UCSD-AML1 (cell line): ENCODE measurements around the gene ROR2.

ENCODE experiments used
- DNase-seq: peaks from one replicate; lab custom pipeline; 2025; ENCODE audit not compliant: unreplicated experiment; lab: John Stamatoyannopoulos, UW

ROR2 gene

DNA sequence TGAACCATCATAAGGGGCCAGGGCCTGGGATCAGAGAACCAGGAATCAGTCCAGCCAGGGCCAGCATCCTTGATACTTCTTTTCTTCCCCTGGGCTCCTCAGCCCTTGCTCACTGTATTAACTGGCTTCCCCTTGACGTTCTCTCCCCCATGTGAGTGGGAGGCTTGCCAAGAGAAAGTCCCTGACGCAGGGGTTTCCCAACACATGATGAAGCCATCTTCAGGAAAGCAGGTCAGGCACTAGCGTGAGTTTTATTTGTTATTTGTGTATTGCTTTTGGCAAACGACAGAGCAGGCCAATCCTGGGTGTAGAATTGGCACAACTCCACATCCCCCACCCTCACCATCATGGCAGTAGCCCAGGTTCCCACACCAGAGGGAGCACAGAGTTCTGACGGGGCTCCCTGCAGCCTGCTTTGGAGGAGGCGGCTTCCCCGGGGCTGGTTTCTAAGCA lies 360.9 kb downstream of the ROR2 start:
- no peak for DNase-seq

DNA sequence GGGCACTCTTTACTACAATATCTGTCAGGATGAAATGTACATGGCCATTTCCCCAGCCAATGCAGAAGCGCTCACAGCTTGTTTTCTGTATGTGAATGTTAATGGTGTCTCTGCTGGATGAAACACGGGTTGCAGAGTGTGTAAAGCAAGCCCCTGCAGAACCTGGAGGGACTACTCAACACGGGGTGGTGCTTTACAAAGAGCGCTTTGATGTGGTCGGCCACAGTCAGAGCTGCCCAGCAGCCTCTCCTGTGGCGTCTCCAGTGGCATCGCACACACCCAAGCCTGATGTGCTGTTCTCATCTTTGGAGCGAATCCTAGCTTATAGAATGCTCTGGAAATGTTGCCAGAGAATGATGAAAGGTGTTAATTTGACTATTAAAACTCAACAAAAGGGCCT lies 363.7 kb downstream of the ROR2 start:
- DNase-seq = no peak

DNA sequence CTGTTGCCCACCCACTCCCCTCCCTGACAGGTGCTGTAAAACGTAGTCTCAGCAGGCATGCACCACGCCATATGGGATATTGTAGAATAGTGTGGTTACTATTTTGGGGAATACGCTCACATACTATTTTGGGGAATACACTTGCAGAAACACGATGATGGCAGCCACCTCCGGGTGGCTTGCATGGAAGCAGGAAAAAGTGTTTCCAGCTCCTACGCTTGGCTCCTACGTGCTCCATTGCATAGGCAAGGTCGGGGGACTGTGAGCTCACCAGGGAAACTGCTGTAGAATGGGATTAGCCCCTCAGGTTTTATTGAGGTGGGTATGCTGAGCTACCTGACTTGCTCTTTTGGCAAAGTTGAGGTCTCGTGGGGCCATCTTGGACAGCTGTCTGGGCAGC lies 366.1 kb downstream of the ROR2 start:
- no peak for DNase-seq

DNA sequence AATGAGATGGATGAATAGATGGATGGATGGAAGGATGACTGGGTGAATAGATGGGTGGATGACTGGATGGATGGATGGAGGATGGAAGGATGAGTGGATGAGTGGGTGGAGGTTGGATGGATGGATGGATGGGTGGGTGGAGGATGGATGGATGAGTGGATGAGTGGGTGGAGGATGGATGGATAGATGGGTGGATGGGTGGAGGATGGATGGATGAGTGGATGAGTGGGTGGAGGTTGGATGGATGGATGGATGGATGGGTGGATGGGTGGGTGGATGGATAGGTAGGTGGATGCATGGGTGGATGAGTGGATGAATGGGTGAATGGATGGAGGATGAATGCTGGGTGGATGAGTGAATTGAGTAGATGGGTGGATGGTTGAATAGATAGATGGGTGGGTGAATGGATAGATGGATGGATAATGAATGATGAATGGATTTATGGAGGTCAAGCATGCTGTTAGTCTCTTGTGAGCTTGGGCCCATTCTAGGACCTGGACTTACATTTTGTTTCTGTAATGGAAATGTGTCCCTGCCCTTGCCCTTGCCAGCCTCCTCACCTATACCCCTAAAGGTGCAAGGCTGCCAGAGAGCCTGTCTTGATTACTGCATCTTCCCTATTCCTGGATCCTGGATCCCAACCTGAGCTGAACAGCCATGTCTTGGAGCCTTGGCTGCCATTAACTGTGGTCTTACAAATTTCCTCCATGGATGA lies 366.7 kb downstream of the ROR2 start:
- DNase-seq = no peak

DNA sequence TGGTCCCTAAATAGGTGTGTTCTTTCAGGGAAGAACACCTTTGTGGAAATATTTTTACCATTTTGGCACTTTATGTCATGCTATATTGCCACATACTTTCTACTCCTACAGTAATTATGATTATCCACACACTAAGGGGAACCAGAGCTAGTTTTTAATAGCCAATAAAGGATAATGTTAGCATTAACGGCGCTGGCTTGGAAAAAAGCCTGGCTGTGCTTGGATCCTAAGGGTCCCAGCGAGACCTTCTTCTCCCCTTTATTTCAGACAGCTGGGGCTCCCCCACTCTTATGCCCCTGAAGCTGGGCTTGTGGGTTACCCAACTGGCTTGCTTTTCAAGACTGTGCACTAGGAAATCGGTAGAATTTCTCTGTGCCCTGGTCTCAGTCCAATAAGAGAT lies 367.8 kb downstream of the ROR2 start:
- DNase-seq = no peak

DNA sequence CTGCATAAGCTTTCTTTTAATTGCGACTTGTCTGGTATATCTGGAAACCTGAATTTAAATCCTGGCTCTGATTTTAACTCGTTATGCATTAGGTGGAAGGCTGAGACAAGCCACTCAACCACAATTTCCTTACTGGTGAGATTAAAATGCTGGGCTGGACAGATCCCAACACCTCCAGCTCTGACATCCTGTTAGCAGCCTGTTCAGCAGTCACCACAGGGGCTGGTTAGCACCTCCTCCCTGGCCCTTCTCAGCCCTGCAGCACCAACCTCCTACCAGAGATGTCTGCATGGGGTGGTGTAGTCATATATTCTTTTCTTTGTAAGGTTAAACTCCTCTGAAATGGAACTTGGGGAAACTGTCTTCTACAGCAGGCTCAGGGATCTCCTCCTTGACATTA lies 369.9 kb downstream of the ROR2 start:
- DNase-seq = no peak

DNA sequence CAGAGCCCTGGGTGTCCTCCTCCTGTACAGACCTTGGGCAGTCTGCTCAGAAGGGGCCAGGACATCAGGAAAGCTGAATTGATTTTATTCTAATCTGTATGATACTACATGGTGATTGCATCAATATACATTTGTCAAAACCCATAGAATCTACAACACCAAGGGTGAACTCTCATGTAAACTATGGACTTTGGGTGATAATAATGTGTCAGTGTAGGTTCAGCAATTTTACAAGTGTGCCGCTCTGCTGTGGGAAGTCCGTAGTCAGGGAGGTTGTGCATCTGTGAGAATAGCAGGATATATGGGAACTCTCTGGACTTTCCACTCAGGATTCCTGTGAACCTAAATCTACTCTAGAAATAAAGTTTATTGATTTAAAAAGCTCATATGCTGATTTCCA lies 371.1 kb downstream of the ROR2 start:
- DNase-seq = no peak

DNA sequence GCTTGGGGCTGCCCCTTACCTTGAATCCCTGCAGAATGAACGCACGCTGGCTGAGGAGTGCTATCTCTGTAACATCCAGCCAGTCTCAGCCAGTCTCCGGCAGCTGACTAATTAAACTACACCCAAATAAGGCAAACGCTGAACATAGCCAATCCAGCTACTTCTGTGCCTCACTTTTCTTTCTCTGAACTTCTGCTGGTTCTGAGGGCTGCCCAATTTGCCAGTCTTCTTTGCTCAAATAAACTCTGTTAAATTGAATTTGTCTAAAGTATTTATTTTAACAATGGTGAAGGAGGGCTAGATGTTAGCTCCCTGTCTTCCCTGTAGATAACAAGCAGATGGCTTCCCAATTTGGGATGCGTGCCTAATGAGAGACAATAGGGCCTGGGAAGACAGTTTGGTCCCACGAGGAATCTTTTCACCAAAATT lies 372.4 kb downstream of the ROR2 start:
- no peak for DNase-seq

DNA sequence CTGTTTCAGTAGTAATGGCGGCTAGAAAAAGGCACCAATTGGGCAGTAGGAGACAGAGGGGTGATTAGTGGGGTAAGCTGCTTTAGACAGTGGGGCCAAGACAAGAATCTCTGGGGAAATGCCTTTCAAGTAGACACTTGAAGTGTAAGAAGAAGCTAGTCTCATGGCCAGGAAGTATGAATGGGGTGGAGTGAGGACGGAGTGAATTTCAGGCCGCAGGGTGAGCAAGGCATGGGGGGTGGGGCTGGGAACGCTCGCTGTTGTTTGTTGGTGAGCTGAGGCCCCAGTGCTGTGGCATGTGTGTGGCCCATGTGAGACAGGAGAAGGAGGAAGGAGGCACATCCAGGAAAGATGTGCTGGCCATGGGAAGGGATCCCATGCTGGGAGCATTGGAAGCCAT lies 377.2 kb downstream of the ROR2 start:
- DNase-seq = no peak

DNA sequence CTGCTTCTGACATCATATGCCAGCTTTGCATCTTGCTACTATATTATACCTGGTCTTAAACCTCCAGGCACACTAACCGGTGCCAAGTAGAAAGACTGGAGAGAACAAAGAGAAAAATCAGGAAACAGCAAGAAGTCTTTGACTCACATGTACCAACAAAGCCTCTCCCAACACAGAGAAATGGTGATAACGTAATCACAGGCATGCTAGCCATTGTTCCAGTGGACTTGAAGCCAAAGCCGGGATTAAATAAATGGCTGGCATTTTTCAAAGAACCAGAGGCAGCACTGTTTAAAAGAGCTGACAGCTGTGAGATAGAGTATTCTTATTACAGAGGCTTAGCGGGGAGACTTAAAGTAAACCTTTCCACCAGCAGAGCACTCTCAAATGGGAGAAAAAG lies 378.0 kb downstream of the ROR2 start:
- DNase-seq = no peak

DNA sequence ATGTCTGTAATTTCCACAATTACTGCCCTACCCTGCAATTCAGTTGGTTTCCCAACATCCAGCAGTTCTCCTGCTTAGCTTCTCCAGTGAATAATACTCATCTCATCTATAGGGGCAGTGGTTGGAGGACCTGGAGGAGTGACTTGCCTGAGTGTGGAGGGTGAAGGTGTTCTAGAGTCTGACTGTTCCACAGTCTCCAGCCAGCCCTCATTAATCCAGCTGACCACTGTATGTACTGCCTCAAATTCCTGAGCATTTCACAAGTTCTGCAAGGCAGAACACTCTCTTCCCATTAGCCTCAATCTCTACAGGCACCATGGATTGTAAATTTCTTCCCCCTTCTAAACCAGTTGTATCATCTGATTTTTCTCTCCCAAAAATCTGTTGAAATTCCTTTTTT lies 379.0 kb downstream of the ROR2 start:
- DNase-seq = no peak

DNA sequence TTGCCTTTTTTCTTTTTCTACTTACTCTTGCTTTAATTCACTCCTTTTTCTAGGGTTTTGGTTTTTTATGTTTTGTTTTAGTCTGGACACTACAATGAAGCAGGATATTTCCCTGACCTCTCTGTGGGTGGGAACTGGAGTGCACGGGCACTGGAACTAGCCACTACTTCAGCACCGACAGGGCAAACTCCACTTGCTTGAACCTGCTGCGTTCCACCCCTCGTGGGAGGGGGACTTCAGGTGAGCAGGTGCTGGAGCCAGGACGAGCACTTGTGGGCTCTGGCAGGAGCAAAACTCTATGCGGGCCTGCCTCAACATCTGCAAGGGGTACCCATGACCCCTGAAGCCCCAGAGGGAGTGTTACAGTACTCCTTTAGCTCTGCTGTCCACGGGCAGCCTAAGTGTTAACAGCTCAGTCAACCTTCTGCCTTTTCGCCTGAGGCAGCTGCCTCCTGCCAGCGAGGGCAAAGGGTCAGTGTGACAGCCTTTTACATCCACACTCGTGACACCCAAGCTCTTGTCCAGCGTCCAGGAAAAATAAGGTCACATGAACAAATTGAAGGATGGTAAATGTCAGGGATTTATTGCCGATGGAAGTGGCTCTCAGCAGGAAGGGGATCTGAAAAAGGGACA lies 382.3 kb downstream of the ROR2 start:
- no peak for DNase-seq

DNA sequence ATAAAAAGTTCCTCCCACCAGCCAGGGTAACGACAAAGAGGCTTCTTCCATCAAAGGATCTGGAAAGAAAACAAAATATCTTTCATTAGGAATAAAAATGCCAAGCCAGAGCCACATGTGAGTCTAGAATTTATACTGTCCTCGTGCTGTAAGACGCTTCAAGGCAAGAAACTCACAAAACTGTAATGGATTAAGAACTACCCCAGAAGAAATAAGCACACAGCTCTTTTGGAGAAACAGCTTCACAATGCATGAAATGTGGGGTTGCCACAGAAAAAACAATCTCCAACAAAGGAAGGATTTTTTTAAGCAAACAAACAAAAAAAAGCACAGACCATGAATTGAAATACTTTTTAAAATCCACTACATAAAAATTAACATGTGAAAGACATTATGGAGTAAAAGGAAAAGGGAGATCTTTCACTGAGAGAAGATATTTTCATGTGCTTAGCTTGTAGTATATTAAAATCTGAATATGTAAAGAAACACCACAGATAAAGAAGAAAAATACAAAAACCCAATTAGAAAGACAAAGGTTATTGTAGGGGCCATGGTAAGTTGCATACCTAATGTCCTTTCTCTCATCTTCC lies 385.9 kb downstream of the ROR2 start:
- no peak for DNase-seq

DNA sequence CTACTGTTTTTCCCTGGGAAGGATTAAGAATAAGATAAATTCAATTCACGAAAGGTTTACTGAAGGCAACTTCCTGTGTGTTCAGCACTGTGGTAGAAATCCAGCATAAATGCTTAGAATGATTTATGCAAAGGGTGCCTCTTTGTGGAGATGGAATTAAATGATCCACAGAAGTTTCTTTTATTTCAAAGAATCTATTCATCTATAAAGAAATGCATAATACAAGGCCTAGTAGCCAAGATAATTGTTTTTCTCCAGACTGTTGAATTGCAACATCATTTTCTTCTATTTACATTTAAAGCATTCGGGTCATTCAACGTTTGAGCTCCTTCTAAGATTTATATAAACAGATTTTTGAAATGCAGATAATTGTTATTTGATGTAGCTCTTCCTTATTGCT lies 387.6 kb downstream of the ROR2 start:
- no peak for DNase-seq

DNA sequence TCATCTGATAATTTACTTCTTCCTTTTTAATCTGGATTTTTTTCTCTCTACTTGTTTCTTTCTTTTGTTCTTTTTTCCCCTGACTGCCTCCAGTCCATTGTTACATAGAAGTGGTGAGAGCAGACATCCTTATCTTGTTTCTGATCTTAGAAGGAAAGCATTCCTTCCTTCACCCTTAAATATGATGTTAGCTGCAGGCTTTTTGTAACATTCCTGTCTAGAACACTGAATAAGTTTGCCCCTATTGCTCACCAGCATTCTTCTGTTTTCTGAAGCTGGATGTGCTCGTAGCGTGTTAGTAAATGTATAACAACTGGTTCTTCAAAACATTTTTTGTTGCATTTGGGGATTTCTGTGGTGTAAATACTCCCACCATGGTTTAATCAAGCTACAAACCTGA lies 389.7 kb downstream of the ROR2 start:
- no peak for DNase-seq

DNA sequence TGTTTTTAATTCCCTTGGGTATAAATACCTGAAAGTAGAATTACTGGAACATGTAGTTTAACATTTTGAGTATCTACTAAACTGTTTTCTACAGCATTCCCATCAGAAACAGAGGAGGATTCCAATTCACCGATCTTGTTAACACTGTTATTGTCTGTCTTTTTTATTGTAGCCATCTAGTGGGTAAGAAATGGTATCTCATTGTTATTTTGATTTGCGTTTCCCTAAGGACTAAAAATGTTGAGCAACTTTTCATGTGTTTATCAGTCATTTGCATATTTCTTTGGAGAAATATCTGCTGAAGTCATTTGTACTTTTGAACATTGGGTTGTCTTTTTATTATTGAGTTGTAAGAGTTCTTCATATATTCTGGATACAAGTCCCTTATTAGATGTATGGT lies 391.1 kb downstream of the ROR2 start:
- no peak for DNase-seq

DNA sequence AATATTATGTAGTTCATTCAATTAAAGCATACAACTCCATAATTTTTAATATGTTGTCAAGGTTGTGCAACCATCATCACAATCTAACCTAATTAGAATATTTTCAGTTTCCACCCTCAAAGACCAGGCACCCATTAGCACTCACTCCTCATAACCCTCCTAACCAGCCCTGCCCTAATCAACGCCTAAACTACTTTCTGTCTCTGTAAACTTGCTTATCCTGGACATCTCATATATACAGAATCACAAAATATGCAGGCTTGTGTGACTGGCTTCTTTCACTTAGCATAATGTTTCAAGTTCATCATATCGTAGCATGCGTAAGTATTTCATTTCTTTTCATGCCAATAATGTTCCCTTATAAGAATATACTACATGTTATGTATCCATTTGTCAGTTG lies 391.6 kb downstream of the ROR2 start:
- no peak for DNase-seq

DNA sequence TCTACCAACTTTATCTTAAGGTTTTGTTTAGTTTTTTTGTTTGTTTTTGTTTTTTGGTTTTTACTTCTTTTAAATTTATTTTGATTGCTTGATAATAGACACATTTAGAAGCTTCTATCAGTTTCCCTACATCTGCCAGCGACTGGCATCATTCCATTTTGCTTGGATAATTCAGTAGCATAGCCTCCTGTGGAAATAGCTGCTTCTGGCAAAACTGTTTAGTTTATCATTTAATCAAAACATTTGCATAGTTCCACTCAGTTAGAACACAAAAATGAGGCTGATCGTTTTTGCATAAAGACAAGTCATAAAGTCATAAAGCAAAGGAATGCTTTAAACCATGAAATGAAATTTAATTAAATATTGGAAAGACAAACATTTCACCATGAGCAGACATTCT lies 392.7 kb downstream of the ROR2 start:
- DNase-seq = no peak

DNA sequence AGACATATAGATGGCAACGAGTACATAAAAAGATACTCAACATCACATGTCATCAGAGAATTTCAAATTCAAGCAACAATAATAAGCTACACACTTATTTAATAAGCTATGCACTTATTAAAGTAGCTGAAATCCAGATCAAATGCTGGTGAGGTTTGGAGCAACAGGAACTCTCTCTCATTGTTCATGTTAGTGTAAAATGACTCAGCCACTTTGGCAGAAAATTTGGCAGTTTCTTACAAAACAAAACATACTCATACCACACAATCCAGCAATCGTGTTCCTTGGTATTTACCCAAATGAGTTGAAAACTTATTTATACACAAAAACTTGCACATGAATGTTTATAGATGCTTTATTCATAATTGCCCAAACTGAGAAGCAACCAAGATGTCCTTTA lies 394.9 kb downstream of the ROR2 start:
- no peak for DNase-seq

DNA sequence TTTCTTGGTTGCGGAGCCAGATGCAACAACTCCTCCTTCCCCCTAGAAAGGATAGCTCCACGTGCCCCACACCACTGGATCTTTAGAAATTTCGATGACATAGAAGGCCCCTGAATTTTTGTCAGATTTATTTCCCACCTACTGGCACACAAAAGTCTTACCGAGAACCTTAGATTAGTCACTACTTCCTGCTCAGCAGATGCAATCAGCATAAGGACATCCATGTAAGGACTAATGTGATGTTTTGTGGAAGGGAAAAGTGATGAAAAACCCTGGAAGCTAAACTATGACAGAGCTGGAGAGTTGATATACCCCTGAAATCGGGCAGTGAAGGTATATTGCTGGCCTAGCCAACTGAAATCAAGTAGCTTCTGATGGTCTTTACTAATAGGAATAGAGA lies 400.9 kb downstream of the ROR2 start:
- no peak for DNase-seq

DNA sequence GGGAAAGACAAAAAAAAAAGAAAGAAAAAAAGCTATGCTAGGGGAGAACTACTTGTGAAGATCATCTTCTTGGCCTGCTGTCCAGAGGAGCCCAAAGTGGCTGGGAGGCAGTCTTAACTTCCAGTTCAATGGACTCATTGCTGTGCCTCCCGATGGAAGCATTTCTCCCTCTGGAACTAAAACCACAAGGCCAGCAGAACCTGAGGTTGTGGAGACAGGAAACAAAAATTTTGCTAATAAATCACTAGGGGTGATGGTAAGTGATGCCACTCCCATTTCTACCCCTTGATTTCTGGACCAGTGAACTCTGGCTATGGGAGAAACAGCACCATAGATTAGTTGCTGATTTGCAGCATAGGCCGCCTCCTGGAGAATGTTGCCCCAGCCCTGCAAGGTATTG lies 402.9 kb downstream of the ROR2 start:
- no peak for DNase-seq

DNA sequence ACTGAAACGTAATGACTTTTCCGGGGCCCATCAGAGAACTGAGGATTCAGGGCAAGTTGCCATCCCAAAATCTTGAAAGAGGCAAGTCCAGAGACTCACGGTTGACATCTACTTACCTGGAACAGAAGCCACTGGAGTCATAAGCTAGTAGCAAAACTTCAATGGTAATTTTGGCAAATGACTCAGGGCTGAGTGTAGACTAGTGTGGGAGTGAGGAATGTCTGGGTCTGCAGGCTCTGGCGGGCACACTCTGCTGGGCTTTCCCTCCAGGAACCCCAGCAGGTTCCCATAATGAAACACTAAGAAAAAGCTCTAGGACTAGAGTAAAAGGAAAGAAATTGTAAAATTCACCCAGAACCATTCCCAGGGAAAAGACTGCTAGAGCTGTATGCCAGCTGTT lies 403.5 kb downstream of the ROR2 start:
- DNase-seq = no peak

DNA sequence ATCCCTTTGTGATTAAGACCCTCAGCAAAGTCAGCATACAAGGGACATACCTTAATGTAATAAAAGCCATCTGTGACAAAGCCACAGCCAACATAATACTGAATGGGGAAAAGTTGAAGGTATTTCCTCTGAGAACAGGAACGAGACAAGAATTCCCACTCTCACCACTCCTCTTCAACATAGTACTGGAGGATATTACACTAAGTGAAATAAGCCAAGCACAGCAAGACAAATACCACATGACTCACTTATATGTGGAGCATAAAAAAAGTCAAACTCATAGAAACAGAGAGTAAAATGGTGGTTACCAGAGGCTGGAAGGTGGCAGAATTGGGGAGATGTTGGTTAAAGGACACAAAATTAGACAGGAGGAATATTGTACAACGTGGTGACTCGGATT lies 408.3 kb downstream of the ROR2 start:
- no peak for DNase-seq
